HG02642 (cell line): ENCODE measurements around the gene TMEM92.

Experiments
- ATAC-seq: cut with Tn5 transposase; IDR thresholded peaks from one replicate; pipeline ENCODE4 v1.9.1; 2021; ENCODE audit warnings: mild to moderate bottlenecking; ENCODE audit not compliant: unreplicated experiment, poor library complexity

The TMEM92 gene

GRCh38 chr17:50274142-50274896, at the start of gene TMEM92:
TSS of gene TMEM92 (plus strand) at chr17:50274466. CDS start at chr17:50274502, 36 bp downstream.
- ATAC-seq = no peak

- ATAC-seq = no peak
These were observed 48.5 kb upstream of the TMEM92 start for GRCh38 chr17:50225701-50226240.

- no peak for ATAC-seq
These were observed 39.7 kb upstream of the TMEM92 start for GRCh38 chr17:50234581-50234980.

GRCh38 chr17:50237901-50238300, 36.4 kb upstream of the TMEM92 start:
- ATAC-seq = no peak

GRCh38 chr17:50238601-50239280, 35.5 kb upstream of the TMEM92 start:
- no peak for ATAC-seq

GRCh38 chr17:50239937-50240336, 34.3 kb upstream of the TMEM92 start:
- ATAC-seq = no peak

GRCh38 chr17:50240851-50241250, 33.4 kb upstream of the TMEM92 start:
- no peak for ATAC-seq

- ATAC-seq = no peak
These were observed 32.8 kb upstream of the TMEM92 start for GRCh38 chr17:50241431-50241830.

GRCh38 chr17:50244771-50245170, 29.5 kb upstream of the TMEM92 start:
- no peak for ATAC-seq

- ATAC-seq = no peak
These were observed 26.0 kb upstream of the TMEM92 start for GRCh38 chr17:50248255-50248654.

- no peak for ATAC-seq
These were observed 21.5 kb upstream of the TMEM92 start for GRCh38 chr17:50252781-50253180.

GRCh38 chr17:50255766-50256635, 18.3 kb upstream of the TMEM92 start:
- ATAC-seq = no peak

- ATAC-seq = no peak
These were observed 17.2 kb upstream of the TMEM92 start for GRCh38 chr17:50256826-50257618.

GRCh38 chr17:50257676-50258224, 16.5 kb upstream of the TMEM92 start:
- no peak for ATAC-seq

- ATAC-seq = no peak
These were observed 15.4 kb upstream of the TMEM92 start for GRCh38 chr17:50258647-50259476.

- no peak for ATAC-seq
These were observed 14.6 kb upstream of the TMEM92 start for GRCh38 chr17:50259477-50260324.

GRCh38 chr17:50260501-50260911, 13.8 kb upstream of the TMEM92 start:
- ATAC-seq = no peak
